EH (cell line): ENCODE results near the gene MGARP.
A peak's percentile ranks its signal among the peaks of the same experiment; 100 is the strongest.
"Not testable (repeated sequence)": the region's sequence is repeated elsewhere in the genome, so short reads cannot be mapped to it uniquely, and the experiment has no call there.

ENCODE experiments used
- DNase-seq: peaks from one replicate; pipeline ENCODE4 v3.0.0-alpha.2; 2015; ENCODE audit warnings: low read depth

Gene MGARP

DNA sequence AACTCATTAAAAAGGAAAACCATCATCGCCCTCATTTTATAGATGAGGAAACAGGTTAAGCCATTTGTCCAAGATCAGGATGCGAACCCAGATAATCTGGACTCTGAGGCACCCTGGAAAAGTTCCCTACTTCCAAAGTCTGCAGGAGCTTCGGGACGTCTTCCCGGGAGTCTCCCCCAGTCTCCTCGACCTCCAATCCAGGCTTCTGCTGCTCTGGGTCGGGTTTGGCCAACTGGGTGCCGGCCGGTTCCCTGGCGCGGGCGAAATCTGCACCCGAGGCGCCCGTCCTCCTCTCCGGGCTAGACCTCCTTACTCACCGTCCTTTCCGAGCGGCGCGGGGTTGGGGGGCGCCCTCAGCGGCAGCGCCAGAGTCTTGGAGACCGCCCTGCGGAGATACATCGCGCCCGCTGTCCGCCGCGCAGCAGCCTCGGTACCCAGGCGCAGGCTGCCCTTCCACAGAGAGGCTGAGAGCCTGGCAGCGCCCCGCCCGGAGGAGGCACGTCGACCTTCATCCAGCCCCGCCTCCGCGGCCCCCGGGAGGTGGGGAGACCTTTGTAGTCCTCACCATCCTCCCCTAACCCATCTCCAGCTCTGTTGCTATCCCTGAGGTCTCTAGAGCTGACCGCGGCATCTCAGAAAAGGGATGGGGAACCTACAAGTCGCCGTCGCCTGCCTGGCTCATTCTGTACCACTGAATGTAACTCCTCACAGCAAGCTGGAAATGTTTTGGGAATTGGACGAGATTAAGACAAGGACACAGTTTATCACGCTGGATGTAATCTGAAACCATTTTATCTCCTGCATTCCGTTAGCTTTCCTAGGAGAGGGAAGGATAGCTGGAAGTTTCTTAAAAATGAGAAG lies at the start of gene MGARP:
Gene MGARP, minus strand, starts transcription at position 466 of the 861 bp plus-strand sequence. Its CDS starts 67 bp downstream, at position 399.
- DNase-seq: peak; percentile 50

DNA sequence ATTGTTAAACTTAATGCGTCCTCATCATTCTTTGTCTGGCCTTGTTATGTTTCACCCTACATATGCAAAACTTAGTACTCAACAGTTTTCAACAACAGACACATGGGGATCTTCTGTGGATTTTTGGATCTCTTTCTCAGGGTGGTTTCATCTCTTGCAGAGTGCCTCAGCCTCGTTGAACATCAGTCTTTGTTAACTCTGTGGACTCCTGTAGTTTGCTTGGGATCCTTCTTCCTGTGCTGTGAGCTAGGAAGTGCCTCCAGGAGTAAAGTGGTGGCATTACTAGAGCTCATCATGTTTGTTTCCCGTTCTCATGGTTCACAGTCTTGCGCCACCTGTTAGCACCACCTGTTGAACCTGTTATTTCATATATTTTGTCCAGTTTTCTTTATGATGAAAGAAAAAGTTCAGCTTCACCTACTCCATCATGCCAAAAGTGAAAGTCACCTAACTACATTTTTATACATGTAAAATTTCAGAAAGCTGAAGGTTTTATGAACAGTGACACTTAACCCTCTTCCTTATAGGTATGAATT lies 49.7 kb upstream of the MGARP start:
- no peak for DNase-seq

GRCh38 chr4:139324620-139325019 lies 44.6 kb upstream of the MGARP start:
- no peak for DNase-seq

DNA sequence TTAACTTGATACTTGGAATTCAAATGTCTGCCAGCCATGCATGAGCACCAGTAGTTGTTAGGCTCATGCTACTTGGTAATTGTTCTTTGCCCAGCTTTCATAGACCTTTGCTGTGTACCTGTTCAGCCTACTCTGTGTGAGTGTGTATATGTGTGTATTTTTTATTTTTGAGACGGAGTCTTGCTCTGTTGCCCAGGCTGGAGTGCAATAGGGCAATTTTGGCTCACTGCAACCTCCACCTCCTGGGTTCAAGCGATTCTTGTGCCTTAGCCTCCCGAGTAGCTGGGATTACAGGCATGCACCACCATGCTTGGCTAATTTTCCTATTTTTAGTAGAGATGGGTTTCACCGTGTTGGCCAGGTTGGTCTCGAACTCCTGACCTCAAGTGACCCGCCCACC lies 42.5 kb upstream of the MGARP start:
- DNase-seq: not testable (repeated sequence)

GRCh38 chr4:139322070-139322469 lies 42.0 kb upstream of the MGARP start:
- not testable (repeated sequence) for DNase-seq

DNA sequence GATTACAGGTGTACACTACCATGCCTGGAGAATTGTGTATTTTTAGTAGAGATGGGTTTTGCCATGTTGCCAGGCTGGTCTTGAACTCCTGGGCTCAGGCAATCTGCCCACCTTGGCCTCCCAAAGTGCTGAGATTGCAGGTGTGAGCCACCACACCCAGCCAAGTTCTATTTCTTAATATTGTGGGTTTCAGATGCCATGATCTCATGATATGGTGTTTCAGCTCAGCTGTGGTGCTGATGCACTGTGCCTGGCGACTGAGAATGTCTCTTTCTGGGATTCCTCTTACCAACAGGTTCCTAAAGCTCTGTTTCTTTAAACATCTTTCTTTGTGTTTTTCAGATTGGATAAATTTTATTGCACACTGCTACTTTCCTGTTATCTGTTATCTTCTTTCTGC lies 39.5 kb upstream of the MGARP start:
- no peak for DNase-seq

GRCh38 chr4:139317635-139318034 lies 37.6 kb upstream of the MGARP start:
- DNase-seq: no peak

GRCh38 chr4:139316733-139317132 lies 36.7 kb upstream of the MGARP start:
- no peak for DNase-seq

DNA sequence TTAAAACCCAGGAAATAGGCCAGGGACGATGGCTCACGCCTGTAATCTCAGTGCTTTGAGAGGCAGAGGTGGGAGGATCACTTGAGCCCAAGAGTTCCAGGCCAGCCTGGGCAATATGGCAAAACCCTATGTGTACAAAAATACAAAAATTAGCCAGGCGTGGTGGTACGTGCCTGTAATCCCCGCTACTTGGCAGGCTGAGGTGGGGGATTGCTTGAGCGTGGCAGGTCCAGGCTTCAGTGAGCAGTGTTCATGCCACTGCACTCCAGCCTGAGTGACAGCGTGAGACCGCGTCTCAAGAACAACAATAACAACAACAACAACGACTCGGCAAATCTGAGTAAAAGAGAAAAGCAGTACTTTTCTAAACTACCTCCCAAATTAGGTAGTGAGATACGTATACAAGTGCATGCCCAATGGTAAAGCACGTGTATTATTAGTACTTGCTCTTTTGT lies 35.2 kb upstream of the MGARP start:
- DNase-seq: no peak

DNA sequence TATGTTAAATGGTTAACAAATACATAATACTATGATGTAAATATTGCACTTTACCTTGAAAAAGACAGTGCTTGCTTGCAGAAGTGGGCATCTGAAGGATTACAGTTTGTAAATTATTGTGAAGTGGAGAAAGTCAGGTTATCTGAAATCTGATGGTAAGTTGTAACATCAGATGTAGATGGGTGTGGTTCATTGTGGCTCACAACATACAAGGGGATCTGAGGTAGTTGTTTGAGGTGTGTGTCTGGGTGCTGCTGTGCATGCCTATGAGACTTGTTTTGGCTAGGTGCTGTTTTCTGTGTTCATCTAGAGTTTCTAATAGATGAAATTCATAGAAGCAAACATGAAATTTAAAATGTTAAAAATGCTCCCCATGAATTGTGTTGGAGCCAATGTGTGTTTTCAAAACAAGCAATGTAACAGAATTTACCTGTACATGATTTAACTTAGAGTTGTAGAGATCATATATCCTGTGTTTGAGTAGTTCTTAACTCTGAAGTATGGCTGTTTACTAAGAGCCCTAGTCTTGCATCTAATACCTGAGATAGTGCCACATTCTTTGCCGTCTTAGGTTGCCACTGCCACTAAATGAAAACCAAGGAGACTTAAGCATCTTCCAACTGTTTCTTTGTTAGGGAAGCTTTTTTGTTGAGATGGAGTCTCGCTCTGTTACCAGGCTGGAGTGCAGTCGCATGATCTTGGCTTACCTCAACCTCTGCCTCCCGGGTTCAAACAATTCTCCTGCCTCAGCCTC lies 34.2 kb upstream of the MGARP start:
- no peak for DNase-seq

GRCh38 chr4:139313414-139313813 lies 33.4 kb upstream of the MGARP start:
- DNase-seq: not testable (repeated sequence)

DNA sequence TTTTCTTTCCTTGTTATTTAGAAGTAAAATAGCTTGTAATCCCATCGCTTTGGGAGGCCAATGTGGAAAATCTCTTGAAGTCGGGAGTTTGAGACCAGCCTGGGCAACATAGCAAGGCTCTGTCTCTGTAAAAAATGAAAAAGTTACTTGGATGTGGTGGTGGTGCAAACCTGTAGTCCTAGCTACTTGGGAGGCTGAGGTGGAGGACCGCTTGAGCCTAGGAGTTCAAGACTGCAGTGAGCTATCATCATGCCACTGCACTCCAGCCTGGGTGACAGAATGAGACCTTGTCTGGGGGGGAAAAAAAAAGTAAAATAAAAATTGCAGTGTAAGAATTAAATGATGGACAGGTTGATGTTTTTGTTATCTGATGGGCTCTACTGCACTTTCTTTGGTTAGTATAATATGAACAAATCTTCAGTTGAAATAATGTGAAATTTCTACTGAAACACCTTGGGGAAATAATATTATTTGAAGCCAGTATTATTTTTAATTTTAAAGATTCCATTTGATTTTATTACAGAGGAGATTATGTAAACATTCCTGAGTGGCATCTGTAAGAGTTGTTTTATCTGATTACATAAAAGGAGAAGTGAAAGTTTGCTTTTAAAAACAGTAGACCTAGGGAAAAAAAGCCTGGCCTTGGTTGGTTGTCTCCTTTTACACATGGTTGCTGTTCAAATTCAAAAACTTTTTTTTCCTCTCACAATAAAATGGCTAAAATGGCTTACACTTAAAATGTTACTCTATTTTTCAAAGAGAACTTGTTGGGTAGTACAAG lies 32.7 kb upstream of the MGARP start:
- peak; percentile 23 for DNase-seq

DNA sequence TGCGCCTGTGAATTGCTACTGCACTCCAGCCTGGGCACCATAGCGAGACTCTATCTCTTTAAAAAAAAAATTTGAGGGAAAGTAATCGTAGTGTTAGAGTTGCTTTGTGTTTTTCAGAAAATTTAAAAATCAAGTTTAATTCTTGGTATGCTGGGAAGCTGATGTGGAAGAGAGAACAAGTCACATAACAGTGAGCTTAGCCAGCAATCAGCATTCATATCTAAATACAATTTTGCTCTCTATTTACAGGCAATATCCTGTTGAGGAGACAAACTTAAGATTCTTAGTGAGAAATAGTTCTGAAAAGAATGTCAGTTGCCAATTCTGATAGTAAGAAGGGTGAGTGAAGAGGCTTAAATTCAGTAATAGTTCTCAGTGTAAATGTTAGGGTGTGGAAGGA lies 31.9 kb upstream of the MGARP start:
- peak; percentile 26 for DNase-seq

GRCh38 chr4:139304920-139305319 lies 24.9 kb upstream of the MGARP start:
- no peak for DNase-seq

- DNase-seq: peak; percentile 62
Measured at GRCh38 chr4:139301821-139302611, 22.0 kb upstream of the MGARP start, which contains the start of gene NDUFC1. Gene NDUFC1 (minus strand): TSS chr4:139302477. CDS start chr4:139295798, 6,679 bp downstream.

DNA sequence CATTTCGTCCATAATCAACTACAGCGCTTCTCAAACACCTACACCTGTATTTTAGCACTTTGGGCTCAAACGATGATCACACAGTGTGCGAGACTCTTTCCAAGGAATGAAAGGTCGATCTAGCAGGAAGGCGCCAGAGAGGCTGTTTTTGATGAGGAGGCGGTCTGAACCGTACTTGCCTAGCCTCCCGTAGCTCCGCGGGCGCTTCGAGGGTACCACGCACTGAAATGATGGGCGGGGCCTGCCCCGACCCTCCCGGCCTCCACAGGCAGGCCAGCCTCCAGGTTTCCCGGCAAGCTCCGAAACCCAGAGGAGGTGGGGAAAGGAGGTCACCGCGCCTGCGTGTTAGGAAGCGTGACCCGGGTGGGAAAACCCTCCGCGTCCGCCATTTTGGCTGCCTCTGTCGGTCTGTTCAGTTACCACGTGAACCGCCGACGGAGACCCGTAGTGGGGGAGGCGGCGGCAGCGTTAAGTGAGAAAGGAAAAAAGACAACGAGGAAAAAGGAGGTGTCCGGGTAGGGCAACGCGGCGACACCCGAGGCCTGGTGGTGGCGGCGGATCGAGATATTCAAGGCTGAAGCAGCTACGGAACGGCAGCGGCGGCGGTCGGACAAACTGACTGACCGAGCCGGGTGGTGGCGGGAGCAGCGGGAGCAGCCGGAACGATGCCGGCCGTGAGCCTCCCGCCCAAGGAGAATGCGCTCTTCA lies 21.2 kb upstream of the MGARP start, which contains the start of gene NAA15:
Gene NAA15, plus strand, starts transcription at position 393 of the 708 bp plus-strand sequence. Its CDS starts 273 bp downstream, at position 666.
- peak; percentile 98 for DNase-seq

- DNase-seq: peak; percentile 74
Measured at GRCh38 chr4:139300431-139301112, 20.5 kb upstream of the MGARP start.

DNA sequence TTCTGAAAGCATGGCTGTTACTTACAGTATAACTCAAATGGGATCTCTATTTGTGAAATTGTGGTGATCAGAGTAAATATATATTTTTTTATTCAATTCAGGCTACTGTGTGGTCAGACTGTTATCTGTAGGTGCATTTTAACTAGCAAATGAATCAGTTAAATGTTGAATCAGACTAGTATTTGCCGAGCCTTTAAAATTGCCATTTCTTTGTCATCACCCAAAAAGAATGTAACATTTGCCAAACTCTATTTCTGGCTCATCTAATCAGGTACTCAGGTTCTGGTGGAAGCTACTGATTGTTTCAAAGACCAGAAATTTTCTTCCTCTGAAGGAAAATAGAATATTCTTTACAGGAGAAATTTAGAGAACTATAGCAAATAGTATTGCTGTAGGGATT lies 19.5 kb upstream of the MGARP start:
- DNase-seq: peak; percentile 37

- DNase-seq: peak; percentile 41
Measured at GRCh38 chr4:139297001-139297410, 17.0 kb upstream of the MGARP start.

- no peak for DNase-seq
Measured at GRCh38 chr4:139295942-139296299, 15.9 kb upstream of the MGARP start.
